Coronary artery (tissue), 2 donors: ENCODE measurements around the gene ACTN1.

Source experiments
- DNase-seq: peaks from one replicate; pipeline ENCODE4 v3.0.0-alpha.2; 2017; ENCODE audit warnings: low spot score
- H3K27ac ChIP-seq, 2 donors: fragments of 200-600 bp; sonication (generic); one replicate each; pipeline ENCODE4 v1.5.1; 2016 to 2019
- H3K4me3 ChIP-seq: fragments of 200-600 bp; sonication (generic); 2 replicates; pipeline ENCODE4 v1.5.1; 2016; ENCODE audit warnings: mild to moderate bottlenecking, moderate library complexity
- TF ChIP-seq, protein P1 (sequence below): fragments of 200-600 bp; sonication (generic); IDR thresholded peaks from one replicate; pipeline ENCODE4 v1.5.1; 2019; ENCODE audit warnings: antibody characterized with exemption

ACTN1 gene

DNA sequence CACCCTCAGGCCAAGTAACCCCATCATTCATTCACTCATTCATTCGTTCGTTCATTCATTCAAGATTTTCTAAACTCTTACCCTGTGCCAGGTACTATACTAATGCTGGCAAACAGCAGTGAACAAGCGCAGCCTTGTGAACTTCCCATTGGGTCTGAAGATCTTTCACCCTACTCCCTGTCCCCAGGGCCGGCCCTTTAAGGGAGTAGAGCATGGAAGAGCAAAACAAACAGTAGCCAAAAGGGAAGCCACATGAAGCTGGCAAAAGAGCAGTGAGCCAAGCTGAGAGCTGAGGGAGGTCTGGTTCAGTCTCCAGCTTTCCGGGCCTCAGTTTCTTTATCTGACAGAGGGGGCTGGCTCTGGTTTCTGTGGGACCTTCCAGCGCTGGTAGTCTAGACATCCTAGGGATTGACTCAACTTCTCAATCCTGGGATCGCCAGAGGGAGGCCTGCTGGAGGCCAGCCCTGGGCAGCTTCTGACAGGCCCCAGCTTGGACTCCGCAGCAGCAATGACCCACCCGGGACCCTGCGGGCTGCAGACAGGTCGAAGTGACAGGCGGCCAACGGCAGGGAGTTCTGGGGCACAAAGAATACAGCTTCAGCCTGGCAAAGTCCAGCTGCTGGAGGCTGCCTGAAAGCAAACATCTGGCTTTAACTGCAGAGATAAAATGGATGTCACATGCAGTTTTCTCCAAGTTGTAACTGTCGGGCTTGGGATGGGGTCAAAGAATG lies 27.1 kb downstream of the ACTN1 start:
- TF ChIP-seq, protein P1, sequence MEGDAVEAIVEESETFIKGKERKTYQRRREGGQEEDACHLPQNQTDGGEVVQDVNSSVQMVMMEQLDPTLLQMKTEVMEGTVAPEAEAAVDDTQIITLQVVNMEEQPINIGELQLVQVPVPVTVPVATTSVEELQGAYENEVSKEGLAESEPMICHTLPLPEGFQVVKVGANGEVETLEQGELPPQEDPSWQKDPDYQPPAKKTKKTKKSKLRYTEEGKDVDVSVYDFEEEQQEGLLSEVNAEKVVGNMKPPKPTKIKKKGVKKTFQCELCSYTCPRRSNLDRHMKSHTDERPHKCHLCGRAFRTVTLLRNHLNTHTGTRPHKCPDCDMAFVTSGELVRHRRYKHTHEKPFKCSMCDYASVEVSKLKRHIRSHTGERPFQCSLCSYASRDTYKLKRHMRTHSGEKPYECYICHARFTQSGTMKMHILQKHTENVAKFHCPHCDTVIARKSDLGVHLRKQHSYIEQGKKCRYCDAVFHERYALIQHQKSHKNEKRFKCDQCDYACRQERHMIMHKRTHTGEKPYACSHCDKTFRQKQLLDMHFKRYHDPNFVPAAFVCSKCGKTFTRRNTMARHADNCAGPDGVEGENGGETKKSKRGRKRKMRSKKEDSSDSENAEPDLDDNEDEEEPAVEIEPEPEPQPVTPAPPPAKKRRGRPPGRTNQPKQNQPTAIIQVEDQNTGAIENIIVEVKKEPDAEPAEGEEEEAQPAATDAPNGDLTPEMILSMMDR = no peak
- H3K4me3 ChIP-seq = peak overlapping the region; percentile 62
- H3K27ac ChIP-seq = peak overlapping the region; percentile 92 to 95
- no peak for DNase-seq

DNA sequence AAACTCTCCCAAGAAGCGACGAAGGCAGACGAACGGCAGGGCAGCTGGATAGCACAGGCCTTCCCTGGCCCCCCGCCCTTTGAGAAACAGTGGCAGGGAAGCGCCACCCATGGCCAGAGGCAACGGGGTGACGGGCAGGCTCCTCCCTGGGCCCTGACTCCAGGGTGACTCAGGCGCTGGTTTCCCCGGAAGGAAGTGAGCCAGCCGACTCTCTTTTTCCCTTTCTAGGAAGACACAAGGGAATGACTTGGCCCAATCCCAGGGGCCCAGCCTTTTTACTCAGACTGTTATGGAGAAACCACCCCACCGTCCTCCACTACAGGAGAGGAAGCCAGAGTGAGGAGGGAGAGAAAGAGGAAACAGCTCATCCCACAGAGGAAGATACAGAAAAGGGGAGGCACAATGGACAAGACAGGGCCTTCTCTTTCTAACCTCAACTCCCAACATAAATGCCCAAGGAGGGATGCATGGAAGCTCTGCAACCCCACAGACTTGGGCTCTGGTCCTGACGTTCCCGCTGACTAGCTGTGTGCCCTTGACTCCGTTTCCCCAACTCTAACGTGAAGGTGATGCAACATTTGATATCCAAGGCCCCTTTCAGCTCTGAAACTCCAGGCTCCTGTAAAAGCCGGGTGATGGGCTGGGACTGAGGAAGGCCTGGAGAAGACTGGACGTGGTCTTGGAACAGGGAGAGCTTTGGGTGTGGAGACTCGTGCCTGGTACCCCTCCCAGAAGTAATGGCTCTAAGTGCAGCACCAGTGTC lies 27.9 kb downstream of the ACTN1 start:
- Histone ChIP-seq H3K27ac (peak overlapping the region; percentile 92 to 95), H3K4me3 (peak overlapping the region; percentile 62)
- peak; percentile 96 for DNase-seq
- TF ChIP-seq, protein P1 = no peak

DNA sequence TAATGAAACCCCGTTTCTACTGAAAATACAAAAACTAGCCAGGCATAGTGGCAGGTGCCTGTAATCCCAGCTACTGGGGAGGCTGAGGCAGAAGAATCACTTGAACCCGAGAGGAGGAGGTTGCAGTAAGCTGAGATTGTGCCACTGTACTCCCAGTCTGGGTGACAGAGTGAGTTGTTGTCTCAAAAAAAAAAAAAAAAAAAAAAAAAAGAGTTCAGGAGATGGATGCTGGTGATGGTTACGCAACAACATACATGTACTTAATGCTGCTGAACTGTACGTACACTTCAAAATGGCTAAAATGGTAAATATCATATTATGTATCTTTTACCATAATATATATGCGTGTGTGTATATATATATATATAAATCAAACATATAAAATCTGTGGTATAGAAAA lies 29.0 kb downstream of the ACTN1 start:
- DNase-seq = no peak
- TF ChIP-seq, protein P1 = no peak
- peak overlapping the region; percentile 92 to 93 for H3K27ac ChIP-seq
- no peak overlapping the region for H3K4me3 ChIP-seq

DNA sequence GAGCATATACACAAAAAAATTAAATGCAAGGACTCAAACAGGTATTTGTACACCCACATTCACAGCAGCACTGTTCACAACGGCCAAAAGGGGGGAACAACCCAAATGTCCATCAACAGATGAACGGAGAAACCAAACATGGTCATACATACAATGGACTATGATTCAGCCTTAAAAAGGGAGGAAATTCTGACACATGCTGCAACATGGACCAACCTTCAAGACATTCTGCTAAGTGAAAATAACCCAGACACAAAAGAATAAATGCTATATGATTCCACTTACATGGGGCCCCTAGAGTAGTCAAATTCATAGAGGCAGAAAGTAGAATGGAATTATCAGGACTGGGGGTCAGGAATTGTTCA lies 29.5 kb downstream of the ACTN1 start:
- TF ChIP-seq, protein P1 = no peak
- no peak for DNase-seq
- peak overlapping the region; percentile 92 to 93 for H3K27ac ChIP-seq
- H3K4me3 ChIP-seq = peak overlapping the region; percentile 4

DNA sequence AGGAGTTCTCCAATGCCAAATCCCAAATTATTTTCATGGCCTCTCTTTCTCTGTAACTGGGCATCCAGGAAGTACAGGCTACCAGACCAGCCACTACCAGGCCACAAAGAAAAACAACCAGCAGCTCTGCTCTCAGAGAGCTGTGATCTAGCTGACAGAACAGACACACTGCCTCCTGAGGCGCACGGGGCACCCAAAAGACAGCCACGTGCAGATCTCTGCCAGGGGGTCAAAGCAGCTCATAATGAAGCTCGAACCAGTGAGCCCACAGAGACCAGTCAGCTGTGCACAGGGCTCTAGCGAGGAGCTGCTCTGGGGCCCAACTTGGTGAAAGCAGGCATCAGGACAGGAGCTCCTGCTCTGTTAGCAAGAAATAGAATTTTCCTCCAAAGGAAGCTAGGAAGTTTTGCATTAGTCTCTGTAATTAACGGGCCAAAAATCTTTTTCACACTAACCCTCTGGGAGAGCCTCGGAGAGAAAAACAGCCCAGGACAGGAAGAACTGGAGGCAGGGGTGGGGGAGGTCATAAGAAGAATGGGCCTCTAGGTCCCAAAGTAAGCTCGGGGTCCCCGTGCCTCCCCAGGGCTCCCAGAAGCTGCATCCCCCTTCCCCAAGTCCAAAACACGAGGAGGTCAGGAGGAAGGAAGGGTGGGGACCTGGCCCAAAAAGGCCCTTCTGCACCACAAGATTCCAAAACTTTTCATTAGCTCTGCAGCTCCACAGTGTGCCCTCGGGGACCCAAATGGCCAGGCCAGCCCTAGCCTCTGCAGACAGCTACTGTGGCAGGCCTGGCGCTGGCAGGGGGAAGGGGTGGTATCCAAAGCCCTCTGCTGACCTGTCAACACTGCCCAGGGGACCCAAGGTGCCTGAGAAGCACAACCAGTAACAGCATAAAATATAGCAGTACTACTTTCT lies 30.2 kb downstream of the ACTN1 start:
- Histone ChIP-seq H3K4me3 (peak overlapping the region; percentile 39), H3K27ac (peak overlapping the region; percentile 92 to 93)
- TF ChIP-seq, protein P1 = no peak
- DNase-seq = no peak

DNA sequence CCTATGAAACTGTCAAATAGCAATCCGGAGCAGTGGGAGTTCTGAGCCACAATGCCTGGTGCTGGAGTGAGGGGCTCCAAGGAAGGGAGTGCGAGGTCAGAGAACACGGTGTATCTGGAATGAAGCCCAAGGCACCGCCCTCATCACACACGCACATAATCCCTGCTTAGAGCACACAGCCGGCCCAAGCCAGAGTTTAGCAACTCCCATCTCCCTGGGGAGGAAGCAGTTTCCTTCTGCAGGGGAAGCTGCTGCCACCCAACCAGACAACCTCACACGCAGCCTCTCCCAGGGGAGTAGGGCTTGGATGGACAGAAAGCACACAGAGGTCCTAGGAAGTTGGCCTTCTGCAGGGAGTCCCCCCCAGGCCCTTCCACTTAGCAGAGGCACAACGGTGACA lies 31.3 kb downstream of the ACTN1 start:
- TF ChIP-seq, protein P1 = no peak
- DNase-seq = peak; percentile 97
- Histone ChIP-seq H3K27ac (peak overlapping the region; percentile 92 to 93), H3K4me3 (peak overlapping the region; percentile 39)
